ENCODE data around the gene DNAJB13.
"Not testable (repeated sequence)": the region's sequence is repeated elsewhere in the genome, so short reads cannot be mapped to it uniquely, and the experiment has no call there.

DNAJB13 gene, protein sequence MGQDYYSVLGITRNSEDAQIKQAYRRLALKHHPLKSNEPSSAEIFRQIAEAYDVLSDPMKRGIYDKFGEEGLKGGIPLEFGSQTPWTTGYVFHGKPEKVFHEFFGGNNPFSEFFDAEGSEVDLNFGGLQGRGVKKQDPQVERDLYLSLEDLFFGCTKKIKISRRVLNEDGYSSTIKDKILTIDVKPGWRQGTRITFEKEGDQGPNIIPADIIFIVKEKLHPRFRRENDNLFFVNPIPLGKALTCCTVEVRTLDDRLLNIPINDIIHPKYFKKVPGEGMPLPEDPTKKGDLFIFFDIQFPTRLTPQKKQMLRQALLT

GRCh38 chr11:73950869-73951710 lies at the start of gene DNAJB13:
DNAJB13 (plus strand) TSS chr11:73951026; CDS start chr11:73951070, 44 bp downstream.
- peak; percentile 68 for DNase-seq (ENCODE audit: low spot score)

- DNase-seq (ENCODE audit: low spot score), result no peak
Measured at GRCh38 chr11:73902303-73902702, 48.5 kb upstream of the DNAJB13 start.

DNA sequence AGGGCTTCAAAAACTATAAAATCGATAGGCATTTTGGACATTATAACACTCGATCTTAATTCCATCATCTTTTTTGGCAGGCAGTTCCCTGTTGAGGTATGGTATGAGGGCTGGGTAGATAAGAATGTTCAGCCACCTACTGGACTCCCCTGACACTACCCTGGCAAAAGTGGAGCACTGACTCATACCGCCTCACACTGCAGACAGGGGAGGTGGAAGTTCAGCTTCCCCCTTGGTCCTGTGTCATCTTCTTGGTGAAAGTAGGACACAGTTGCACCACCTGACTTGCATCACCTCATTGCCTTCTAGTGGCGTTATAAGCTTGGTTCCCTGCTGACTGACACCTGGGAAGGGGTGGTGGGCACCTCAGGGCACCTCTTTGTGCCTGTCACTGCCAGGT lies 43.6 kb upstream of the DNAJB13 start:
- DNase-seq (ENCODE audit: low spot score), result peak; percentile 72

GRCh38 chr11:73912026-73912425 lies 38.8 kb upstream of the DNAJB13 start:
- DNase-seq (ENCODE audit: low spot score), result no peak

- no peak for DNase-seq (ENCODE audit: low spot score)
Measured at GRCh38 chr11:73913472-73913871, 37.4 kb upstream of the DNAJB13 start.

GRCh38 chr11:73914284-73914683 lies 36.5 kb upstream of the DNAJB13 start:
- DNase-seq (ENCODE audit: low spot score), result no peak

DNA sequence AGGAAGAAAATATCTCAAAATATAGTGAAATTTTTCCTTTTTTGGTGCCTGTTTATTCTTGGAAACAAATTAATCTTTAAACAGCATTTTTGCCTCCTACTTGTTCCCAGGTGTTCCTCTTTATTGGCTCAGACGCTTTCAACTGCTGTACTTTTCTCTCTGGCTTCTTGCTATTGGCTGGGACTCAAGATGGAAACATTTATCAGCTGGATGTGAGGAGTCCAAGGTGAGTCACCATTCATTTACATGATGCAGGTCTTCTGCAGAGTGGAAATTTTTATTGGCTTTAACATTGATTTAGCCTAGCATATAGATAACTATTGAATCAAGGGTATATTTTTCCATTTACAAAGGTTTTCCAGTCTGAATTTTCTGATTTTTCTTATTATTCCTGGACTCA lies 34.4 kb upstream of the DNAJB13 start:
- DNase-seq (ENCODE audit: low spot score), result peak; percentile 39

GRCh38 chr11:73921180-73921579 lies 29.6 kb upstream of the DNAJB13 start:
- DNase-seq (ENCODE audit: low spot score), result no peak

- DNase-seq (ENCODE audit: low spot score), result no peak
Measured at GRCh38 chr11:73929388-73929787, 21.4 kb upstream of the DNAJB13 start.

- DNase-seq (ENCODE audit: low spot score), result peak; percentile 91
Measured at GRCh38 chr11:73931039-73931645, 19.7 kb upstream of the DNAJB13 start.

- no peak for DNase-seq (ENCODE audit: low spot score)
Measured at GRCh38 chr11:73931951-73932350, 18.9 kb upstream of the DNAJB13 start.

DNA sequence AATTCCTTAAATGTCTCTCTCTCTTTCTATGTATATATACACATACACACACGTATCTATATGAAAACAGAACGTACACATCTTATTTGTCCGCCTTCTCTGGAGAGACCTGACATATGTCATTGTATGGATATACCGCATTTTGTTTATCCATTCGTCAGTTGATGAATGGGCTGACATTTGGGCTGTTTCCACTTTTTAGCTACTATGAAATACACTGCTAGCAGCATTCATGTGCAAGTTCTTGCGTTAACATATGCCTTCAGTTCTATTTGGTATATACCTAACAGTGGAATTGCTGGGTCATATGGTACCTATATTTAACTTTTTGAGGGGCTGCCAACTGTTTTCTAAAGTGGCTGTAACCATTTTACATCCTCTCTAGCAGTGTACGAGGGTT lies 18.0 kb upstream of the DNAJB13 start:
- no peak for DNase-seq (ENCODE audit: low spot score)

DNA sequence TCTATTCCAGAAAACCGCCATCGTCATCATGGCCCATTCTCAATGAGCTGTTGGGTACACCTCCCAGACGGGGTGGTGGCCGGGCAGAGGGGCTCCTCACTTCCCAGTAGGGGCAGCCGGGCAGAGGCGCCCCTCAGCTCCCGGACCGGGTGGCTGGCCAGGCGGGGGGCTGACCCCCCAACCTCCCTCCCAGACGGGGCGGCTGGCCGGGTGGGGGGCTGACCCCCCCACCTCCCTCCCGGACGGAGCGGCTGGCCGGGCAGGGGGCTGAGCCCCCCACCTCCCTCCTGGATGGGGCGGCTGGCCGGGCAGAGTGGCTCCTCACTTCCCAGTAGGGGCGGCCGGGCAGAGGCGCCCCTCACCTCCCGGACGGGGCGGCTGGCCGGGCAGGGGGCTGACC lies 14.8 kb upstream of the DNAJB13 start:
- not testable (repeated sequence) for DNase-seq (ENCODE audit: low spot score)

DNA sequence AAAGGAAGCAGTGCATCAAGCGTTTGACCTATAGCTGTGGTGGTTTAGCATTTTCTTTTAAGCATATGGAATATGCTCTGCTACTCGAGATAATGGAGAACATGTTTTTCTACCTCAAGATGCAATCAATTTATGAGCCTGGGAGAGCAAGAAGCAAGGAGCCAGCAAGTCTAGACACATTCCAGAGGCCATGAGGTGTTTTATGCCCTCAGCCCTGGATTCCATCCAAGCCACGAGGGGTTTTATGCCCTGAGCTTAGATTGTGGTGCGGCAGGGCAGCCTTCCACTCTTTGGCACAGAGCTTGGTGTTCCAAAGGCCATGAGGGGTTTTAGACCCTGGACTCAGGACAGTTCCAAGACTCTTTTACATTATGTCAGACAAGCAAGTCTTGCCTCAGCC lies 11.7 kb upstream of the DNAJB13 start:
- DNase-seq (ENCODE audit: low spot score), result no peak

- no peak for DNase-seq (ENCODE audit: low spot score)
Measured at GRCh38 chr11:73940801-73941570, 9.8 kb upstream of the DNAJB13 start.

DNA sequence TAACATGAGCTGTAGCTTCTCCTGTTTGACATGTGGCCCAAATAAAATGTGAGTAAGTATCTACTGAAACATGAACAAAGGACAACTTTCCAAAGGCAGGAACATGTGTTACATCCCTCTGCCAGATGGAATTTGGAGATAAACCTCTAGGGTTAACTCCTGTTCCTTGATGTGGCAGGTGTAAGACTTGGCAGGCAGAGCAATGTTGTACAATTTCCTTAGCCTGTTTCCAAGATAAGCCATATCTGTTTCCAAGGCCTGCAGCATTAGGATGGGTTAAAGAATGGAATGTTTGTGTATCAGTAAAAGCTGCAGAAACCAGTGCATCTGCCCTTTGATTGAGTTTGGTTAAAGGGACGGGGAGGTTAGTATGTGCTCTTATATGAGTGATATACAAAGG lies 8.8 kb upstream of the DNAJB13 start:
- DNase-seq (ENCODE audit: low spot score), result no peak

GRCh38 chr11:73944085-73944484 lies 6.7 kb upstream of the DNAJB13 start:
- no peak for DNase-seq (ENCODE audit: low spot score)

GRCh38 chr11:73944901-73945300 lies 5.9 kb upstream of the DNAJB13 start:
- no peak for DNase-seq (ENCODE audit: low spot score)

DNA sequence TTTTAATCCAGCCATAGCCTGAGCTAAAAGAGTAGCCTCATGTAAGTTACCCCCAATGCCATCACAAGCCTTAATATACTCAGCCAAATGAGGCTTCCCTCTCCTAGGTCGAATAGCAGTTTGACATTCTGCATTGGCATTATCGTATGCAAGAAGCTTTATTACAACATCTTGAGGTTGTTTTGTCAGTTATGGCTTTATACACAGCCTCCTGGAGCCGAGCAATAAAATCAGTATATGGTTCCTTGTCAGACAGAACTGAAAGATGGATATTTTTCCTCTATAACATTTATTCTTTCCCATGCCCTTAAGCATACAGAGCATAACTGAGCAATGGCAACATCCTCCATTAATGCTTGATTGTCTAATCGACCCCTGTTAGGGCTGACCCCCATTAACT lies 5.4 kb upstream of the DNAJB13 start:
- no peak for DNase-seq (ENCODE audit: low spot score)

DNA sequence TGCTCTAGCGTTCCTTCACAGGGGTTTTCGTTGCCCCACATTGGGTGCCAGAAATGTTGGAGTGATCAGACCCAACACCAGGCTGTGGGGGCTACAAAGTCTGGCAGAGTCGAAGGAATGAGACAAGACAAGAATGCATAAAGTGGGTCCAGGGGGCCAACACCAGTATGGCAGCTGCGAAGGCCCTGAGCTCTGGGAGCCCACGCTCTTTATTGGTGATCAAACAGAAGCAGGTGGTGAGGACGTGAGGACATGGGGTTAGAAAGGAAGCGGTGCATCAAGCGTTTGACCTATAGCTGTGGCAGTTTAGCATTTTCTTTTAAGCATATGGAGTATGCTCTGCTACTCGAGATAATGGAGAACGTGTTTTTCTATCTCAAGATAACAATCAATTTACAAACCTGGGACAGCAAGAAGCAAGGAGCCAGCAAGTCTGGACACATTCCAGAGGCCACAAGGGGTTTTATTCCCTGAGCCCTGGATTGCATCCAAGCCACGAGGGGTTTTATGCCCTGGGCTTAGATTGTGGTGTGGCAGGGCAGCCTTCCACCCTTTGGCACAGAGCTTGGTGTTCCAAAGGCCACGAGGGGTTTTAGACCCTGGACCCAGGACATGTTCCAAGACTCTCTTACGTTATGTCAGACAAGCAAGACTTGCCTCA lies 3.9 kb upstream of the DNAJB13 start:
- DNase-seq (ENCODE audit: low spot score), result no peak

DNA sequence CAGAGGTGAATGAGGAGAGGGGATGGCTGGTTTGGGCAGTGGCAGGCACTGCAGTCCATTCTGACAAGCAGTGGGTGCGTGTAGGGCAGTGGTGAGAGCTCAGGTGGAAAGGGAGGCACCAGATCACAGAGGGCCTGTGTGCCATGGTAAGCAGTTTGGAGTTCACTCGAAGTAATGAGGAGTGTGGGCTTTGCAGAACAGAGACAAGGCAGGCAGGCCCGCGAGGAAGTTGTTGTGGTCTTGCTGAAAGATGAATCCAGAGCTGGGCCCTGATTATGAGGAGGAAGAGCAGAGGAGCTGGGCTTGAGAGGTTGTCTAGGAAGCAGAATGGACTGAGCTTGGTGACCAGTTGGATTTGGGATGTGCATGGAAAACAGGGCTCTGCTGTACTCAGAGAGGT lies 1.6 kb upstream of the DNAJB13 start:
- no peak for DNase-seq (ENCODE audit: low spot score)

DNA sequence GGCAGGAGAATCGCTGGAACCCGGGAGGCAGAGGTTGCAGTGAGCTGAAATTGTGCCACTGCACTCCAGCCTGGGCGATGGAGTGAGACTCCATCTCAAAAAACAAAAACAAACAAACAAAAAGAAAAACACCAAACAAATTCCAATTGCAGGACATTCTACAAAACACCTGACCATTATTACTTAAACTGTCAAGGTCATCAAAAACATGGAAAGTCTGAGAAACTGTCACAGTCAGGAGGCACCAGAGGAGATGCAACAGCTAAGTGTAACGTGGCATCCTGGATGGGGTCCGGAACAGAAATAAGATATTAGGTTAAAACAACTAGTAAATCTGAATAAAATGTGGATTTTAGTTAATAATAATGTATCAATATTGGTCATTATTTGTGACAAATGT lies 914 bp upstream of the DNAJB13 start:
- no peak for DNase-seq (ENCODE audit: low spot score)

Data from RKO (cell line).